CD4-positive, alpha-beta T cell (primary cell): ENCODE data around the gene KCNJ6. TPM values are rescaled to one million over a fixed set of nuclear protein-coding genes. Genes with fewer than 3 reads are reported as not detected.
A peak's percentile ranks its signal among the peaks of the same experiment; 100 is the strongest.

Experiments used
- ATAC-seq: fragments of 200-7000 bp; cut with Tn5 transposase; one replicate; pipeline ENCODE4 v1.10.0; 2022; ENCODE audit warnings: mild to moderate bottlenecking; ENCODE audit not compliant: poor library complexity
- CTCF ChIA-PET: fragments of 350-600 bp; sonication (Branson Sonifier 250); formaldehyde crosslinking; loops from one replicate; lab custom pipeline; 2021; ENCODE audit warnings: antibody characterized with exemption, inconsistent platforms; lab: Charles Lee
- POLR2A ChIA-PET: fragments of 350-600 bp; sonication (Branson Sonifier 250); formaldehyde crosslinking; loops from one replicate; lab custom pipeline; 2021; ENCODE audit warnings: antibody characterized with exemption, inconsistent platforms; lab: Charles Lee
- DNase-seq, 14 experiments: peaks; one replicate each; pipeline ENCODE4 v3.0.0-alpha.2; 2013 to 2020; ENCODE audit warnings: mixed read lengths in 2 of 14
- H3K27ac ChIP-seq, 2 donors: one replicate each; pipeline versions ENCODE4 v1.5.1 to v1.7.0; 2013; ENCODE audit warnings: low read length in 2 of 2, low read depth in 1 of 2, mild to moderate bottlenecking in 1 of 2
- H3K27me3 ChIP-seq, 2 experiments: 1 replicate in 1 of 2; 2 replicates in 1 of 2; pipeline versions ENCODE4 v1.6.1 to v1.7.0; 2013; ENCODE audit warnings: low read length in 2 of 2, control low read depth in 1 of 2, mild to moderate bottlenecking in 1 of 2, moderate library complexity in 1 of 2; ENCODE audit not compliant: insufficient read depth in 2 of 2, control insufficient read depth in 1 of 2
- H3K36me3 ChIP-seq: one replicate; pipeline ENCODE4 v1.6.1; 2013; ENCODE audit warnings: low read length, control low read depth; ENCODE audit not compliant: insufficient read depth
- H3K4me1 ChIP-seq: one replicate; pipeline ENCODE4 v1.6.1; 2013; ENCODE audit warnings: low read length, control low read depth; ENCODE audit not compliant: insufficient read depth
- H3K4me3 ChIP-seq: one replicate; pipeline ENCODE4 v1.5.1; 2013; ENCODE audit warnings: mild to moderate bottlenecking, low read length, moderate library complexity
- H3K9me3 ChIP-seq, 2 experiments: 1 replicate in 1 of 2; 2 replicates in 1 of 2; pipeline versions ENCODE4 v1.6.1 to v1.7.0; 2013; ENCODE audit warnings: low read length in 2 of 2, mild to moderate bottlenecking in 2 of 2, control low read depth in 1 of 2, moderate library complexity in 1 of 2; ENCODE audit not compliant: control insufficient read depth in 1 of 2, insufficient read depth in 1 of 2
- H3K27ac Mint-ChIP-seq: one replicate; pipeline ENCODE4 v1.8.0; 2020; ENCODE audit warnings: mixed read lengths
- H3K27me3 Mint-ChIP-seq: one replicate; pipeline ENCODE4 v1.8.0; 2021; ENCODE audit warnings: mixed read lengths
- H3K36me3 Mint-ChIP-seq: one replicate; pipeline ENCODE4 v1.8.0; 2021; ENCODE audit warnings: low read depth, mixed read lengths
- H3K4me1 Mint-ChIP-seq: one replicate; pipeline ENCODE4 v1.8.0; 2021; ENCODE audit warnings: low read depth, mixed read lengths
- H3K4me3 Mint-ChIP-seq: one replicate; pipeline ENCODE4 v1.8.0; 2020; ENCODE audit warnings: mild to moderate bottlenecking, mixed read lengths
- H3K9me3 Mint-ChIP-seq: one replicate; pipeline ENCODE4 v1.8.0; 2020; ENCODE audit warnings: mixed read lengths
- intact Hi-C, 2 experiments: fragments of 100-400 bp; cut with DNase I in 1 of 2; cut with micrococcal nuclease in 1 of 2; formaldehyde crosslinking; loops; one replicate each; pipeline versions ENCODE4 v1.15.1 to v1.9.0; 2023 to 2025; cut with DNase I, micrococcal nuclease
- total RNA-seq, 174 experiments: library from RNA in 2 of 174; stranded (reverse) in 2 of 174; gene quantifications; one replicate each; pipeline ENCODE4 v1.2.3 and lab custom pipeline; 2021 to 2026
- TF ChIP-seq, protein P1 (sequence below): fragments of 200-600 bp; IDR thresholded peaks from one replicate; pipeline ENCODE4 v1.8.0; 2022; ENCODE audit warnings: antibody characterized with exemption, mild to moderate bottlenecking

KCNJ6 gene
- total RNA-seq, 2 experiments from 2014 or later: not detected

DNA sequence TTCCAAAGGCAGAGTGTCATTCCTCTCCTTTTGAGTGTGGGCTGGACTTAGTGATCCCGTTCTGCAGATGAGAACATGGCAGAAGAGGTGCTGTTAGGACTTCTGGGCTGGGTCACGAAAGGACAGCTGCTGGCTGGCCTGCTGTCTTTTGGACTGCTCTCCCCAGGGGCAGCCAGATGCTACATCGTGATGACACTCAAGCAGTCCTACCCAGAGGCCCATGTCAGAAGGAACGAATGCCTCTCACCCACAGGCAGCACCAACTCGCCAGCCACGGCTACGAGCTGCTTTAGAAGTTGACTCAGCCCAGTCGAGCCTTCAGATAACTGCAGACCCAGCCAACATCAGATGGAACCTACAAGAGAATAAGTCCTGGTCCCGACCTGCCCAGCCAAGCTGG lies 156.5 kb downstream of the KCNJ6 start:
- ATAC-seq: no peak
- Mint-ChIP-seq H3K9me3 (no peaks in the 10 kb centered on the region), H3K4me1 (no peaks in the 10 kb centered on the region), H3K4me3 (no peak overlapping the region), H3K36me3 (no peaks in the 10 kb centered on the region), H3K27me3 (peaks cover 22% of the 10 kb centered on the region), H3K27ac (no peak overlapping the region)
- intact Hi-C loops: no loop called here
- H3K27me3 ChIP-seq: no peaks in the 10 kb centered on the region
- H3K27ac ChIP-seq: no peak overlapping the region
- TF ChIP-seq, protein P1, sequence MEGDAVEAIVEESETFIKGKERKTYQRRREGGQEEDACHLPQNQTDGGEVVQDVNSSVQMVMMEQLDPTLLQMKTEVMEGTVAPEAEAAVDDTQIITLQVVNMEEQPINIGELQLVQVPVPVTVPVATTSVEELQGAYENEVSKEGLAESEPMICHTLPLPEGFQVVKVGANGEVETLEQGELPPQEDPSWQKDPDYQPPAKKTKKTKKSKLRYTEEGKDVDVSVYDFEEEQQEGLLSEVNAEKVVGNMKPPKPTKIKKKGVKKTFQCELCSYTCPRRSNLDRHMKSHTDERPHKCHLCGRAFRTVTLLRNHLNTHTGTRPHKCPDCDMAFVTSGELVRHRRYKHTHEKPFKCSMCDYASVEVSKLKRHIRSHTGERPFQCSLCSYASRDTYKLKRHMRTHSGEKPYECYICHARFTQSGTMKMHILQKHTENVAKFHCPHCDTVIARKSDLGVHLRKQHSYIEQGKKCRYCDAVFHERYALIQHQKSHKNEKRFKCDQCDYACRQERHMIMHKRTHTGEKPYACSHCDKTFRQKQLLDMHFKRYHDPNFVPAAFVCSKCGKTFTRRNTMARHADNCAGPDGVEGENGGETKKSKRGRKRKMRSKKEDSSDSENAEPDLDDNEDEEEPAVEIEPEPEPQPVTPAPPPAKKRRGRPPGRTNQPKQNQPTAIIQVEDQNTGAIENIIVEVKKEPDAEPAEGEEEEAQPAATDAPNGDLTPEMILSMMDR: no peak
- ChIA-PET POLR2A (no interaction called here), CTCF (no interaction called here)
- no peaks in the 10 kb centered on the region for H3K9me3 ChIP-seq
- H3K36me3 ChIP-seq: no peaks in the 10 kb centered on the region
- no peaks in the 10 kb centered on the region for H3K4me1 ChIP-seq
- DNase-seq: no peak
- no peak overlapping the region for H3K4me3 ChIP-seq

DNA sequence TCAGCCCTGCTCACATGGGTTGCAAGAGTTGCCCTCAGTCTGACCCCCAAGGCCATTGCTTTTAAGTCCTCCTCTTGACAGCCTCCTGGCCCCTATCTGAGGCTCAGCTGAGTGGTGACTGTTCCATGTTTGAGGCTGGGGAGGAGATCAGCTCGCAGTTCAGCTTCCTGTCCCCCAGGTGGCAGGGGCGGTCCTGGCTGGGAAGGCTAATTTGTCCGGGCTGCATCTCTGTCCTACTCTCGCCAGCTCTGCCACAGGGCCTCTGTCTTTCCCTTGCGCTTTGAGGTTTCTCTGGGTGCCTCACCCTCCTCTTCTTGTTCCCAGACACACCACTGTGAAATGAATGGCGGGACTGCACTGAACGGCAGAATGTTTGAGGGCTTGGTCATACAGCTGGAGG lies 157.3 kb downstream of the KCNJ6 start:
- Histone ChIP-seq H3K27ac (no peak overlapping the region), H3K27me3 (no peaks in the 10 kb centered on the region), H3K4me1 (no peaks in the 10 kb centered on the region), H3K36me3 (no peaks in the 10 kb centered on the region), H3K9me3 (no peaks in the 10 kb centered on the region), H3K4me3 (no peak overlapping the region)
- H3K27ac Mint-ChIP-seq: no peak overlapping the region
- intact Hi-C loops: no loop called here
- TF ChIP-seq, protein P1: no peak
- ChIA-PET CTCF (no interaction called here), POLR2A (no interaction called here)
- DNase-seq (peak in 2 of 14 experiments; percentile 0 to 18), ATAC-seq (no peak)
- no peaks in the 10 kb centered on the region for H3K36me3 Mint-ChIP-seq
- H3K4me1 Mint-ChIP-seq: no peaks in the 10 kb centered on the region
- H3K4me3 Mint-ChIP-seq: no peak overlapping the region
- peaks cover 20% of the 10 kb centered on the region for H3K27me3 Mint-ChIP-seq
- no peaks in the 10 kb centered on the region for H3K9me3 Mint-ChIP-seq

DNA sequence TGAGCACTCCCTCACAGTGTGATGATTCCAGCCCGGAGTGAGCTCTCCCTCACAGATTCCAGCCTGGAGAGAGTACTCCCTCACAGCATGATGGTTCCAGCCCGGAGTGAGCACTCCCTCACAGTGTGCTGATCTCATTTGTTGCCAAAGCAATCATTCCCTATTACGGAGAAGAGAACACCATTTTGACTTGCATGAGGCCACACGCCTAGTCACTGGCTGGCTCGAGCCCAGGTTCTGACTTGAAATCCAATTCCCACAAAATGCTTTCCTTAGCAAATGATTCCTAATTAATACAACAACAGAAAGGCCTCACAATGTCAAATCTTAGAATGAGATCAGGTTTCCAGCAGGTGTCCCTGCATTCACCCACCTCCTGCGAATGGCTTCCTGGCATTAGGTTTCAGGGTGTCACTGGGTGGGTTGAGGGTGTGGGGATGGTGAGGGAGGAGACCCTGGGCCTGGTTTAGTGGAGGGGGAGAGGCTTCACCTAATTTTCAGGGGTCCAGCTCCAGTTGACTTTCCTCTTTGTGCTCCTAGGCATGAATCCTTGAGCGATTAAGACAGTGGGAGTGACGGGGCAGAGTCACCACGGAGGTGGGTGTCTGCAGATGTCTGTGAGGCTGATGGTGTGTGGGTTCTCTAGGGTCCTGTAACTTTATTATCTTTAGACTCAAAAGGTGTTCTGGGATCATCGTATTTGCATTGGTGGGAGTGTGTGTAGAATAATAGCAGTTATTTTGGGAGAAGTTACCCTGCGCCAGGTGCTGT lies 158.5 kb downstream of the KCNJ6 start:
- TF ChIP-seq, protein P1: no peak
- POLR2A ChIA-PET: interaction anchor here (0.5 kb wide), 1 partner anchor 32 kb away, joined by 3 read pairs; no protein-coding TSS in a partner anchor
- H3K9me3 Mint-ChIP-seq: no peaks in the 10 kb centered on the region
- DNase-seq: no peak
- Histone ChIP-seq H3K36me3 (no peaks in the 10 kb centered on the region), H3K4me3 (no peak overlapping the region), H3K4me1 (no peaks in the 10 kb centered on the region), H3K27me3 (no peaks in the 10 kb centered on the region), H3K9me3 (no peaks in the 10 kb centered on the region), H3K27ac (no peak overlapping the region)
- ATAC-seq: no peak
- no peaks in the 10 kb centered on the region for H3K4me1 Mint-ChIP-seq
- CTCF ChIA-PET: no interaction called here
- intact Hi-C loops: no loop called here
- peaks cover 23% of the 10 kb centered on the region for H3K27me3 Mint-ChIP-seq
- no peak overlapping the region for H3K27ac Mint-ChIP-seq
- H3K4me3 Mint-ChIP-seq: no peak overlapping the region
- H3K36me3 Mint-ChIP-seq: no peaks in the 10 kb centered on the region
